ENCODE results near the gene EPB41L4B.

Gene EPB41L4B

GRCh38 chr9:109205526-109205925, 115.3 kb downstream of the EPB41L4B start:
- no peak for FAIRE-seq
- no peak for DNase-seq (ENCODE audit: low spot score)

- FAIRE-seq (no peak), DNase-seq (ENCODE audit: low spot score) (no peak)
Measured at GRCh38 chr9:109203761-109204360, 117.0 kb downstream of the EPB41L4B start.

DNA sequence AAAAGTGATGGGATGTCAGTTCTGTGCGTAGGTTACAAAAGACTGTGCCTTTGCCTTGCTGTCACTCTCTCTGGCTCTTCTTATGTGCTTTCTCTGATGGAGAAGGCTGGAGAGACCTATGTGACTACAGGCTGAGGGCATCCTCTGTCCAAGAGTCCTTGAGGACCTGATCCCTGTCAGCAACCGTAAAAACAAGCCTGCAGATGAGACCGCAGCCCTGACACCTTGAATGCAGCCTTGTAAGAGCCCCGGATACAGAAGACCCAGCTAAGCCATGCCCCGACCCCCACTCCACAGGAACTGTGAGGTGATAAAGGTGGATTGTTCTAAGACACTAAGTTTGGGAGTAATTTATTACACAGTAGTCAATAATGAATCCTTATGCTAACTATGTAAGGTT, 121.2 kb downstream of the EPB41L4B start:
- no peak for DNase-seq (ENCODE audit: low spot score)
- FAIRE-seq: no peak

DNA sequence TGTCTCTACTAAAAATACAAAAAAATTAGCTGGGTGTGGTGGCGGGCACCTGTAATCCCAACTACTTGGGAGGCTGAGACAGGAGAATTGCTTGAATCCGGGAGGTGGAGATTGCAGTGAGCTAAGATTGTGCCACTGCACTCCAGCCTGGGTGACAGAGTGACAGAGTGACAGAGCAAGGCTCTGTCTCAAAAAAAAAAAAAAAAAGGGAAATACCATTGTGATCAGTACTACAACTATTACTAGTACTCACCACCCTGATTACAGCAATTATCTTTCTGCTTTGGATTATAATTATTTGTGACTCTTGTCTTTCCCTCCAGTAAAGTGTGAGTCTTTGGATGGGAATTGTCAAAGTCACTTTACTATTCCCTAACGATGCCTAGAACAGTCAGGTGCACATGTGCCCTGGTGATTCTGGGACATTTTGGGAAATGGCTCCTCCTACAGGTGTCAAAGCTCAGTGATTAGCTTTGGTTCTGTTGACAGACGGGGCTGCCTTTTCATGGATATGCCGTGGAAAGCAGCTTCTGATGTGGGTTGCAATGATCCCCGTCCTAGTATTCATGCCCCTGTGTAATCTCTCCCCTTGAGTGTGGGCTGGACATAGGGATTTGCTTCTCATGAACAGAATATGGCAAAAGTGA, 122.0 kb downstream of the EPB41L4B start:
- FAIRE-seq (no peak), DNase-seq (ENCODE audit: low spot score) (no peak)

DNA sequence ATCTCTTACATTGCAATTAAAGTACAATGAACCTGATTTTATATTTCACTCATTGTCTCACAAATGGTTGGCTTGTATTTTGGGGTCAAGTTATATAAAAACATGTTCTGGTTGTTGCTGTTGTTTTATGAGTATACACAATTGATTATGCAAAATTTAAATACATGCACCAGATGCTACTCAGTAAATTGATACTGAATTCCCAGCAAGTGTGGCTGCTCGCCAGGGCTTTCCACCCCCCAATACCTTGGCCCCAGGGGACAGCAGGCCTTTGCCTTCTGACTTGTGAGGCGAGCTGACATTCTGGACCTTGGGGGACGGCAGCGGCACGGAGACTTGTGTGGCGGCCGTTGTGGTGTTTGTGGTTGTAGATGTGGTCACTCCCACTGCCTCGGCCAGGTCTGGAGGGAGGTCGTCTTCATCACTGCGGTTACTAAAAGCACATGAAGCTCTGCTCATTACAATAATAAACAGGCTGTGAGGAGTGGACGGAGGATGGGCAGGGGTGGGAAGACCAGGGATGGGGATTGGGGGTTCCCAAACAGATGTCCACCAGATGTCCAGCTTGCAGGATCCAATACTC, 126.8 kb downstream of the EPB41L4B start:
- no peak for DNase-seq (ENCODE audit: low spot score)
- FAIRE-seq: peak; percentile 9

- no peak for DNase-seq (ENCODE audit: low spot score)
- FAIRE-seq: no peak
Measured at GRCh38 chr9:109192732-109193361, 128.0 kb downstream of the EPB41L4B start.

GRCh38 chr9:109191746-109192145, 129.1 kb downstream of the EPB41L4B start:
- no peak for FAIRE-seq
- DNase-seq (ENCODE audit: low spot score): no peak

GRCh38 chr9:109190151-109190550, 130.7 kb downstream of the EPB41L4B start:
- DNase-seq (ENCODE audit: low spot score): no peak
- FAIRE-seq: no peak

DNA sequence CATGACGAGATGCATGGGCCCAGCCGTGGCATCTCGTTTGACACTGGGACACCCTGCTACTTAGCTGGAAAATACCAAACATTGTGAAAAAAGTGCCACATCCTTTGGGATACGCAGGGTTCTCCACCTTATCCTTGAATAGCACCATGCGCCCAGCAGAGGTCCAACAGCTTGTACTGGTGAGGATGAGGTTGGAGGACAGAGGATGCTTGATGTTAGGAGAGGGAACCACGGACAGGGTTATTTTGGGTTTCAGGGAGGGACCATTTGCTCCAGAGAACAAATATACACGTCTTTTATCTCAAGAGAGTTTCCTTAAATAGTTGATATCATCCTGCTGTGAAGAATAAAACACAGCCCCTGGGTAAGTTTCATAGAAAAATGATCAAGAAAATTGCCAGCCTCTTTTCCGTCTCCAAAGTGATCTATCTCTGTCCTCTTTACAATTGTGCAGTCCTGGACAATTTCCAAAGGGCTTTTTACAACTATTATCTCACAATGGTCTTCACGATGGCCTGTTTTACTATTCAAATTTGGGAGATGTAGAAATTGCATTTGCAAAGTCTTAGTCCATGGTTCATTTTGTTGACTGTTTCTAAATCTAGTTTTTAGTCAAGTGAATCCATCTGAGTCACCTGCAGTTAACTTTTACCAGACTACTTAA, 133.9 kb downstream of the EPB41L4B start:
- DNase-seq (ENCODE audit: low spot score): no peak
- no peak for FAIRE-seq

DNA sequence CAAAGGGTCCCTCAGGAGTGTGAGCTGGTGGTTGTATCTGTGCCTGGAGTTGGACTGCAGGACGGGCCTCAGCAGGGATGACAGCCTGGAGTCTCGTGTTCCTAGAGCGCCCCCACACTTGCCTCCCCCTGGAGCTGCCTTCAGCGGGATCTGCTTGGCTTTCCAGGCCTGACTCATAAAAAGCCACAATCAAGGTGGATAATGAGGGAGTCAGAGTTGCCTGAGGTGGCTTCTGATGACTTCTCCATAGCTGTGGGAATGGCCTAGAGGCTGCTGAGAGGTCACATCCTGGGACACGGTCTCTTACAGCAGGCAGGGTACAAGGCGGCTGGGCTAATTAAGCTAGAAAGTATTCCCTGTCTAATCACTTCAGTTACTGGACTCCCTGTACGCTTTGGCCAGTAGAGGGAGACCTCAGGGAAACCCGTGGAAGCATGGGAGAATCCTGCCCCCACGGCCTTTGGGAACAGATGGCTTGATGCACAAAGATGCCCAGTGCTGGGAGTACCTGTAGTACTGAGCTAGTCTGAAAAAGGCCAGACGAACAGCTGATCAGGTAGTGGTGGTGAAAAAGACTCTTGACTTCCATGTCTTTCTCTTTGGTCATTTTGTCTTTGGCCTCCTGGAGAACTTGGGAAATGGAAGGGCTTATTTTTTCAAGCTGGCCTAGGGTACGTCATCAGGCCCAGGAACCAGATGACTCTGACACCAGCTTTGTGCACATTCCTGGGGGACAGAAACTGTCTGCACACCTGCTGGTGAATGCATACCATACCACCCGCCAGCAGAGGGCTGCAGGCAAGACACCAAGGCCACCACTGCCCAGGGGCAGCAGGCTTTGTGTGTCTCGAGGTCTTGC, 137.7 kb downstream of the EPB41L4B start:
- FAIRE-seq: no peak

DNA sequence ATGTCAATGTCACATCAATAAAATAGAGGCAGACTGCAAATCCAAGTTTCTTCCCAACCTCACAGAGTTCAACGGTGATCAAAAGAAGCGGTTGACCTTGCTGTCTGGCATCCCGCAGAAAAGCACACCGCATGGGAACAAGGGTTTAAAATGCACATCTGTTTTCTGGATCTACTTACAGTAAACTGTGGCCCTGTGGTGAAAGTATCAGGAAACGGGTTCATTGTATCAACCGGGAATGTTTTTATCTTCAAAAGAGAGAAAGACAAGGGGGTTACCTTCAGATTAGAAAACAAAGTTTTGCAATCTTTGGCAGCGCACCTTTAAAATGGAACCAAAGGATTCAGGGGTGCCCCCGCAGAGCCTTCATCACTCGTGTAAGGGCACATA, 138.3 kb downstream of the EPB41L4B start:
- FAIRE-seq: no peak
- DNase-seq (ENCODE audit: low spot score): no peak

More for the DNA sequence above, 137.7 kb downstream of the EPB41L4B start:
- DNase-seq (ENCODE audit: low spot score): peak; percentile 49

DNA sequence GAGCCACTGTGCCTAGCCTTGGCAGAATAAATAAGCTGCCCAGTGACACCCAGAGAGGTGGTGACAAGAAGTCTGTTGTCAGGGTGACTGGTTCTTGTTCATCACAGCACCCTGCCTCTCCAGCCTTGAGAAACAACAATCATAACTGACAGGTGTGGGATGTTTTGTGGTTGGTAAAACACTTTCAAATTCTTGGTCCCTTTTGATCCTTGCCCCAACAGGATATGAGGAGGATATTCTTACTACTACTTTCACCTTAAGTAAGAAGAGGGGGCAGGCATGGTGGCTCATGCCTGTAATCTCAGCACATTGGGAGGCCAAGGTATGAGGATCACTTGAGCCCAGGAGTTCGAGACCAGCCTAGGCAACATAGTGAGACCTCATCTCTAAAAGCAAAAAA, 139.6 kb downstream of the EPB41L4B start:
- no peak for FAIRE-seq
- no peak for DNase-seq (ENCODE audit: low spot score)

DNA sequence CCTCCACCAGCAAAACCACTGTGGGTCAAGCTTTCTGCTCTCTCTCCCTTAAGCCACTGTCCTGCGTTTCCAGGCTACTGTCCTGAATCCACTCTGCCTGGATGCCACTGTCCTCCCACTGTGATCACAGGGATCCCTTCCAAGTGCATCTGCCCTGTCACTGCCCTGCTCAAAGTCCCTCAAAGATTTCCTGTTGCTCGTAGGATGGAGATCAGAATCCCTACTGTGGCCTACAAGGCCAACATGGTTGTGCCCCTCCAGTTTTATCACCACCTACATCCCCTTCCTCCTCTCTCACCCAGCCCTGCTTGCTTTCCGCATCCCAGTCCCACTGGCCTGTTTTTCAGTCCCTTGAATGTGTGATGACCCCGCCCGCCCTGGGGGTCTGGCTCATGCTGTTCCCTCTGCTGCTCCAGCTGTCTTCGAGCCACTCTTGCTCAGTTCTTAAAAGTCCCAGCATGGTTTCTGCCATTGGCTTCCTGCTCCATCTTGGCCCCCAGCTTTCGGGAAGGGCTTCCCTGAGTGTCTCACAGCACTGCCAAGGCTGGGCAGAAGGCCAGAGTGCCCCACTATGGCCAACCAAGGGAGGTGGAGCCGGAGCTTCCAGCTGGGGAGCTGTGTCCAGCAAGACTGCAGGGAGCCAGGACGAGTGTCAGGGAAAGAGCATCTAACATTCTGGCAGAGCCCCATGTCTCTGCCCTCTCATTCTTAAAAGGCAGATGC, 140.9 kb downstream of the EPB41L4B start:
- DNase-seq (ENCODE audit: low spot score): no peak
- FAIRE-seq: no peak

- no peak for DNase-seq (ENCODE audit: low spot score)
- FAIRE-seq: no peak
Measured at GRCh38 chr9:109176963-109177362, 143.9 kb downstream of the EPB41L4B start.

DNA sequence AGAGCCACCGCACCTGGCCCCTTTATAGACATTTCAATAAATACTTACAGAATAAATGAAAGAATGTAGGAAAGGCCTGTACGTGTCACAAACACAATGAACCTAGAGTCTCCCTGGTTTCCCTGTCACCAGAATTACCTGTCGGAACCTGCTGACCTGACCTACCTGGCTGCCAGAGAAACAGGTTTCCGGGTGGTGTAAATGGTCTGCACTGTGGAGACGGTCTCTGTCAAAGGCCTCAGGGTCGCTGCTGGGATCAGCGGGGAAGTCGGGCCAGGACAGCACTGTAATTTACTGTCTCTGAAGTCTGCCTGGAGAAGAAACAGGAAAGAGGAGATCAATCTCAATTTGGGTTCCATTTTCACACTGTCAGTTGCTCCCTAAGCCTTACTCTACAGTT, 144.5 kb downstream of the EPB41L4B start:
- FAIRE-seq (no peak), DNase-seq (ENCODE audit: low spot score) (no peak)

DNA sequence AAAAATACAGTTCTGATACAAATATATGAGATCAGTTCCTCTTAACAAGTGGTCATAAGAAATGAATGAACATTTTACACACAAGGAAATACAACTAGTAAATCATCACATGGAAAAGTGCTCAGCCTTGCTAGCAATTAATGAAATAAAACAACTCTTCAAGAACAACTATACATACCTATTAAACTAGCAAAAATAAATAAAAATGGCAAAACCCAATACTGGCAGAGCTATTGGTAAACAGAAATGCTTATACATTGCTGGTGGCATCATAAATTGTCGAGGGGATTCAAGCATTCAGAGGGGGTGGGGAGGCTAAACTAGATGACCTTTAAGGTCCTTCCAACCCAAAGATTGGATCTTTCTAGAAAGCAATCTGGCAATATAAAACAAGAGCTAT, 147.9 kb downstream of the EPB41L4B start:
- FAIRE-seq (no peak), DNase-seq (ENCODE audit: low spot score) (no peak)

- FAIRE-seq: no peak
Measured at GRCh38 chr9:109171926-109172325, 148.9 kb downstream of the EPB41L4B start.

DNA sequence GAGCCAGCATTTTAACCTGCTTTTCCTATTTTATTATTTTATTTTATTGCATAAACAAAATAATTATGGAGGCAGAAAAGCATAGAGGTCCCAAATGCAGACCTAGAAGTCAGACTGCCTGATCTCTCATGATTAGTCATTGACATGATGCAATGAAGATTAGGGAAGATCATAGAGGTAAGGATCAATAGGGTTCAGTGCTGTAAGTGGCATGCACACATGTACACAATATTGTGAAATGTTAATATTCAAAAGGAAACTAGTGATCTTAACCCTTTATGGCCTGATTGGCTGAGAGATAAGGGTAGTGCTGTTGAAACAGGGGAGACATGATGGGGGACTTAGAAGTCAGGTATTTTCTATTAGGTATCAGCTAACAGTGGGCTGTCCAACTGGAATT, 152.7 kb downstream of the EPB41L4B start:
- no peak for FAIRE-seq
- DNase-seq (ENCODE audit: low spot score): no peak

More at GRCh38 chr9:109171926-109172325, 148.9 kb downstream of the EPB41L4B start:
- DNase-seq (ENCODE audit: low spot score): peak; percentile 68

DNA sequence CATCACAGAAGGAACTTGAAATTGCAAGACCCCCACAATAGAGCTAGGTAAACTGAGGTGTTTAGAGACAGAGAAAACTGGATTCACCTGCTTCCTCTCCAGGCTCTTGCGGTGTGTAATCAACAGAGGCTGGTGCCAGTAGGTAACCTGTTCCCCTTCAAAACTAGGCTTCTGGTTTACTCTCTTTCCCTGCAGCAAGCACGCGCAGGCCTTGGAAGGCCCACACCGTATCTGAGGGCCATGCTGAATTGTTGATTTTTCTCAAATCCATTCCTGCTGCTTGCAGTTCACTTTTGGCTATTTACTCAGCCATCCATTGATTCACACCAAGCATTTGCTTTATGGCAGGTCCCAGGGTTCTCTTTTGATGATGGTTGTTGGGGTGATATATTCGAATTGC, 153.1 kb downstream of the EPB41L4B start:
- FAIRE-seq (no peak), DNase-seq (ENCODE audit: low spot score) (no peak)

All from urothelium cell line (cell line).